SJSA1 (cell line): ENCODE data around the gene SMG6. TPM values are rescaled to one million over a fixed set of nuclear protein-coding genes. Genes with fewer than 3 reads are reported as not detected.

ENCODE experiments used
- DNase-seq, 2 experiments: peaks; one replicate each; pipeline ENCODE4 v3.0.0-alpha.2; 2015 to 2020; ENCODE audit warnings: low spot score in 2 of 2, low read depth in 1 of 2
- H3K27ac ChIP-seq: fragments of 250-450 bp; sonication (Bioruptor Pico); 2 replicates; pipeline ENCODE4 v1.5.1; 2020; ENCODE audit warnings: mild to moderate bottlenecking, moderate library complexity
- H3K27me3 ChIP-seq: fragments of 250-450 bp; sonication (Bioruptor Pico); replicated peaks from 2 replicates; pipeline ENCODE4 v1.5.1; 2020; ENCODE audit warnings: mild to moderate bottlenecking, moderate library complexity
- H3K36me3 ChIP-seq: fragments of 250-450 bp; sonication (Bioruptor Pico); 2 replicates; pipeline ENCODE4 v1.5.1; 2020; ENCODE audit warnings: mild to moderate bottlenecking
- H3K4me1 ChIP-seq: fragments of 250-450 bp; sonication (Bioruptor Pico); replicated peaks from 2 replicates; pipeline ENCODE4 v1.6.1; 2021; ENCODE audit warnings: mild to moderate bottlenecking
- H3K4me3 ChIP-seq: fragments of 250-450 bp; sonication (Bioruptor Pico); 2 replicates; pipeline ENCODE4 v1.5.1; 2020; ENCODE audit warnings: mild to moderate bottlenecking
- H3K9me3 ChIP-seq: fragments of 250-450 bp; sonication (Bioruptor Pico); replicated peaks from 2 replicates; pipeline ENCODE4 v1.5.1; 2020; ENCODE audit warnings: mild to moderate bottlenecking
- total RNA-seq: library from RNA; depleted of rRNA; stranded (reverse); fragments of >200 nt; shearing (Covaris generic); gene quantifications from 2 replicates; pipeline ENCODE4 v1.2.3, GENCODE V29; 2014

The SMG6 gene
- total RNA-seq, 1 experiment from 2014 or later = 23.9 TPM

GRCh38 chr17:2188971-2189630 is 114.5 kb downstream of the SMG6 start:
- H3K9me3 ChIP-seq = no peaks in the 10 kb centered on the region
- H3K27me3 ChIP-seq = no peaks in the 10 kb centered on the region
- H3K27ac ChIP-seq = no peak overlapping the region
- no peak for DNase-seq
- H3K4me1 ChIP-seq = peaks cover 40% of the 10 kb centered on the region
- H3K36me3 ChIP-seq = peaks cover 19% of the 10 kb centered on the region
- H3K4me3 ChIP-seq = no peak overlapping the region

- H3K9me3 ChIP-seq = no peaks in the 10 kb centered on the region
- peaks cover 27% of the 10 kb centered on the region for H3K4me1 ChIP-seq
- no peak overlapping the region for H3K4me3 ChIP-seq
- peaks cover 14% of the 10 kb centered on the region for H3K36me3 ChIP-seq
- no peak overlapping the region for H3K27ac ChIP-seq
- DNase-seq = no peak
- H3K27me3 ChIP-seq = no peaks in the 10 kb centered on the region
These were observed 115.8 kb downstream of the SMG6 start for GRCh38 chr17:2187758-2188157.

- Histone ChIP-seq H3K9me3 (no peaks in the 10 kb centered on the region), H3K27me3 (no peaks in the 10 kb centered on the region), H3K4me3 (no peak overlapping the region), H3K4me1 (peaks cover 23% of the 10 kb centered on the region), H3K27ac (no peak overlapping the region), H3K36me3 (peaks cover 18% of the 10 kb centered on the region)
- DNase-seq = no peak
These were observed 116.6 kb downstream of the SMG6 start for GRCh38 chr17:2186937-2187336.

GRCh38 chr17:2184993-2185931 is 118.3 kb downstream of the SMG6 start:
- H3K4me1 ChIP-seq = peaks cover 30% of the 10 kb centered on the region

GRCh38 chr17:2183346-2183745 is 120.2 kb downstream of the SMG6 start:
- Histone ChIP-seq H3K36me3 (peaks cover 15% of the 10 kb centered on the region), H3K27me3 (no peaks in the 10 kb centered on the region), H3K4me3 (no peak overlapping the region), H3K4me1 (peaks cover 41% of the 10 kb centered on the region), H3K9me3 (no peaks in the 10 kb centered on the region), H3K27ac (no peak overlapping the region)
- DNase-seq = no peak

More at GRCh38 chr17:2184993-2185931, 118.3 kb downstream of the SMG6 start:
- no peaks in the 10 kb centered on the region for H3K9me3 ChIP-seq
- H3K36me3 ChIP-seq = peaks cover 15% of the 10 kb centered on the region
- H3K4me3 ChIP-seq = no peak overlapping the region
- DNase-seq = no peak
- no peak overlapping the region for H3K27ac ChIP-seq
- H3K27me3 ChIP-seq = no peaks in the 10 kb centered on the region

- Histone ChIP-seq H3K4me3 (no peak overlapping the region), H3K9me3 (no peaks in the 10 kb centered on the region), H3K27ac (peak overlapping the region; percentile 46), H3K4me1 (peaks cover 54% of the 10 kb centered on the region), H3K27me3 (no peaks in the 10 kb centered on the region), H3K36me3 (peaks cover 13% of the 10 kb centered on the region)
- no peak for DNase-seq
These were observed 121.6 kb downstream of the SMG6 start for GRCh38 chr17:2181897-2182448.

GRCh38 chr17:2181206-2181896 is 122.2 kb downstream of the SMG6 start:
- peaks cover 13% of the 10 kb centered on the region for H3K36me3 ChIP-seq
- H3K4me3 ChIP-seq = no peak overlapping the region
- no peaks in the 10 kb centered on the region for H3K9me3 ChIP-seq
- peak overlapping the region; percentile 46 for H3K27ac ChIP-seq
- peaks cover 60% of the 10 kb centered on the region for H3K4me1 ChIP-seq
- H3K27me3 ChIP-seq = no peaks in the 10 kb centered on the region
- peak; percentile 53 to 69 for DNase-seq

- DNase-seq = no peak
- Histone ChIP-seq H3K4me3 (no peak overlapping the region), H3K27me3 (no peaks in the 10 kb centered on the region), H3K9me3 (no peaks in the 10 kb centered on the region), H3K4me1 (peaks cover 63% of the 10 kb centered on the region), H3K27ac (peak overlapping the region; percentile 46; the same call in 1 of the 2 replicates), H3K36me3 (peaks cover 12% of the 10 kb centered on the region)
These were observed 122.8 kb downstream of the SMG6 start for GRCh38 chr17:2180768-2181167.

GRCh38 chr17:2179615-2180295 is 123.8 kb downstream of the SMG6 start:
- Histone ChIP-seq H3K9me3 (no peaks in the 10 kb centered on the region), H3K27me3 (no peaks in the 10 kb centered on the region), H3K27ac (no peak overlapping the region), H3K4me1 (peaks cover 73% of the 10 kb centered on the region), H3K36me3 (peaks cover 8% of the 10 kb centered on the region; the same call in 1 of the 2 replicates), H3K4me3 (no peak overlapping the region)
- DNase-seq = peak; percentile 63 to 66

- H3K9me3 ChIP-seq = no peaks in the 10 kb centered on the region
- H3K36me3 ChIP-seq = peaks cover 8% of the 10 kb centered on the region; the same call in 1 of the 2 replicates
These were observed 124.6 kb downstream of the SMG6 start for GRCh38 chr17:2178798-2179501.

GRCh38 chr17:2177235-2177811 is 126.3 kb downstream of the SMG6 start:
- Histone ChIP-seq H3K27me3 (no peaks in the 10 kb centered on the region), H3K27ac (no peak overlapping the region), H3K9me3 (no peaks in the 10 kb centered on the region), H3K4me3 (no peak overlapping the region), H3K4me1 (peaks cover 97% of the 10 kb centered on the region), H3K36me3 (0 out of 2 replicates have a peak, but pooled peaks cover 6% of the 10 kb centered on the region)
- DNase-seq = no peak

More at GRCh38 chr17:2178798-2179501, 124.6 kb downstream of the SMG6 start:
- H3K4me1 ChIP-seq = peaks cover 82% of the 10 kb centered on the region
- H3K27ac ChIP-seq = no peak overlapping the region
- H3K4me3 ChIP-seq = no peak overlapping the region
- no peak for DNase-seq
- H3K27me3 ChIP-seq = no peaks in the 10 kb centered on the region

GRCh38 chr17:2176499-2177169 is 127.0 kb downstream of the SMG6 start:
- H3K27me3 ChIP-seq = no peaks in the 10 kb centered on the region
- H3K9me3 ChIP-seq = no peaks in the 10 kb centered on the region
- no peak for DNase-seq
- H3K4me3 ChIP-seq = no peak overlapping the region
- H3K36me3 ChIP-seq = no peaks in the 10 kb centered on the region
- H3K27ac ChIP-seq = no peak overlapping the region
- peaks cover 97% of the 10 kb centered on the region for H3K4me1 ChIP-seq
